ENCODE measurements around the gene SMARCA4.

DNA sequence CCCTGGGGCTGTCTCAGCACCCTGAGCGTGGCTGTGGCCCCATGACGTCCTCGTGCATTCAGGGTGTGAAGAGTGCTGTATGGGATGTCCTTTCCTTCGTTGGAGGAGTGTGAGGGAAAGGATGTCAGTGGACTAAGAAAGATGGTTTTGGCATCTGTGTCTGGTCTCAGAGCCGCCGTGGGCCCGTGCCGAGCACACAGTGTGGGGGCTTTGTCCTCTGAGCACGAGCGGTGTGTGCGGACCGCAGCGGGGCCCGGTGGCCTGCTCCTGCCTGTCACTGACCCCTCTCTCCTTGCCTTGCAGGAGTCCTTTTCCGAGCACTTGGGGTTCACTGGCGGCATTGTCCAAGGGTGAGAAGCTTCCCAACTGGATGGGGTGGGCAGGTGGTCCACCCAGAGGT, 65.2 kb downstream of the SMARCA4 start:
- TF ChIP-seq SP1 (IDR thresholded peaks at IDR 0.05) (no peak), TARDBP (IDR thresholded peaks at IDR 0.05) (no peak), ELF4 (IDR thresholded peaks at IDR 0.05) (no peak), NFRKB (IDR thresholded peaks at IDR 0.05) (no peak), FOXM1 (IDR thresholded peaks at IDR 0.05; ENCODE audit: borderline replicate concordance) (no peak), ZNF384 (IDR thresholded peaks at IDR 0.05) (no peak), BHLHE40 (IDR thresholded peaks at IDR 0.05; ENCODE audit: borderline replicate concordance) (no peak), SUZ12 (IDR thresholded peaks at IDR 0.05) (no peak), CTBP1 (IDR thresholded peaks at IDR 0.05; ENCODE audit: borderline replicate concordance) (no peak), FOXA1 (IDR thresholded peaks at IDR 0.05) (no peak)
- TF ChIP-seq, protein P1, sequence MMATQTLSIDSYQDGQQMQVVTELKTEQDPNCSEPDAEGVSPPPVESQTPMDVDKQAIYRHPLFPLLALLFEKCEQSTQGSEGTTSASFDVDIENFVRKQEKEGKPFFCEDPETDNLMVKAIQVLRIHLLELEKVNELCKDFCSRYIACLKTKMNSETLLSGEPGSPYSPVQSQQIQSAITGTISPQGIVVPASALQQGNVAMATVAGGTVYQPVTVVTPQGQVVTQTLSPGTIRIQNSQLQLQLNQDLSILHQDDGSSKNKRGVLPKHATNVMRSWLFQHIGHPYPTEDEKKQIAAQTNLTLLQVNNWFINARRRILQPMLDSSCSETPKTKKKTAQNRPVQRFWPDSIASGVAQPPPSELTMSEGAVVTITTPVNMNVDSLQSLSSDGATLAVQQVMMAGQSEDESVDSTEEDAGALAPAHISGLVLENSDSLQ (IDR thresholded peaks at IDR 0.05) = no peak
